Cardiac fibroblast (primary cell): ENCODE measurements around the gene USP3.

Experiments
- DNase-seq, 2 donors: peaks; one replicate each; pipeline versions ENCODE4 v3.0.0 to v3.0.0-alpha.2; 2010; ENCODE audit warnings: low read depth in 2 of 2
- H3K4me3 ChIP-seq, 2 donors: replicated peaks in 1 of 2; 1 replicate in 1 of 2; 2 replicates in 1 of 2; pipeline ENCODE4 v1.5.1; 2011; ENCODE audit warnings: low read depth in 2 of 2, low read length in 2 of 2, mild to moderate bottlenecking in 2 of 2, moderate library complexity in 1 of 2
- TF ChIP-seq, protein P1 (sequence below): IDR thresholded peaks from one replicate; pipeline ENCODE4 v1.5.1; 2011; ENCODE audit warnings: low read depth, mild to moderate bottlenecking, low read length, inconsistent platforms

The USP3 gene

DNA sequence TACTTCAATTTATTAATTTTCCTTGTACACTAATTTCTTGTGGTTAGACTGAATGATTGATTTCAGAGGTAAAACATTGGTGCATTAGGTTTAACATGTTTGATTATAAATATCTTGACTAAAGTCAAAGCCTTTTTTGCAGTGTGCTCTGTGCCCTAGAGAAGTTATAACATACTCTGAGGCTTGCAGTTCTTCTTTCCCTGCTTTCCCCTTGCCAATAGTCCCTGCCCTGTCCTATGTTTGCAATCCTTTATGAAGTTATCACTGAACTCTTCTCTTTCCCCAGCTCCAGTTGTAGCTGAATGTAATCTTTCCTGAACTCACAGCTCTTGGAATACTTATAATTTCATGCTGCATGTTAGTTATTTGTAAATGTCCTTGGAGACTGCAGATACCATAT, 35.6 kb downstream of the USP3 start:
- no peak overlapping the region for H3K4me3 ChIP-seq
- DNase-seq = no peak
- TF ChIP-seq, protein P1, sequence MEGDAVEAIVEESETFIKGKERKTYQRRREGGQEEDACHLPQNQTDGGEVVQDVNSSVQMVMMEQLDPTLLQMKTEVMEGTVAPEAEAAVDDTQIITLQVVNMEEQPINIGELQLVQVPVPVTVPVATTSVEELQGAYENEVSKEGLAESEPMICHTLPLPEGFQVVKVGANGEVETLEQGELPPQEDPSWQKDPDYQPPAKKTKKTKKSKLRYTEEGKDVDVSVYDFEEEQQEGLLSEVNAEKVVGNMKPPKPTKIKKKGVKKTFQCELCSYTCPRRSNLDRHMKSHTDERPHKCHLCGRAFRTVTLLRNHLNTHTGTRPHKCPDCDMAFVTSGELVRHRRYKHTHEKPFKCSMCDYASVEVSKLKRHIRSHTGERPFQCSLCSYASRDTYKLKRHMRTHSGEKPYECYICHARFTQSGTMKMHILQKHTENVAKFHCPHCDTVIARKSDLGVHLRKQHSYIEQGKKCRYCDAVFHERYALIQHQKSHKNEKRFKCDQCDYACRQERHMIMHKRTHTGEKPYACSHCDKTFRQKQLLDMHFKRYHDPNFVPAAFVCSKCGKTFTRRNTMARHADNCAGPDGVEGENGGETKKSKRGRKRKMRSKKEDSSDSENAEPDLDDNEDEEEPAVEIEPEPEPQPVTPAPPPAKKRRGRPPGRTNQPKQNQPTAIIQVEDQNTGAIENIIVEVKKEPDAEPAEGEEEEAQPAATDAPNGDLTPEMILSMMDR = no peak

DNA sequence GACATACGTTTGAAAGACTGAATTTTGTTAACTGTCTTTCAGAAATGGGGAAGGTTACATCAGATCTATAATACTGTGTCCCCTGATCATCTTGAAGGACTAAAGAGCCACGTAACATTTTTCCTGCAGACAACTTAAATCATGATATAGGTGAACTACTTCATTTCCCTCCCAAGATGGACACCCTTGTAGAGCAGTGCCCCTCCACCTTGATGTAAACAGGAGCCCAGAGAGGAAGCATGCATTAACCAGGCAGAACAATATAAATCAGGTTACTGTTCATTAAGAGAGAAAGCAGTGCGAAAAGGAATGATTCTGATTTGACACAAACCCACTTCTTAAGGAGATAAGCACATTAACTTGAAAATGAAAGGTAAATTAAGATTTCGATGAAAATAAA, 36.1 kb downstream of the USP3 start:
- no peak overlapping the region for H3K4me3 ChIP-seq
- TF ChIP-seq, protein P1 = no peak
- DNase-seq = no peak

DNA sequence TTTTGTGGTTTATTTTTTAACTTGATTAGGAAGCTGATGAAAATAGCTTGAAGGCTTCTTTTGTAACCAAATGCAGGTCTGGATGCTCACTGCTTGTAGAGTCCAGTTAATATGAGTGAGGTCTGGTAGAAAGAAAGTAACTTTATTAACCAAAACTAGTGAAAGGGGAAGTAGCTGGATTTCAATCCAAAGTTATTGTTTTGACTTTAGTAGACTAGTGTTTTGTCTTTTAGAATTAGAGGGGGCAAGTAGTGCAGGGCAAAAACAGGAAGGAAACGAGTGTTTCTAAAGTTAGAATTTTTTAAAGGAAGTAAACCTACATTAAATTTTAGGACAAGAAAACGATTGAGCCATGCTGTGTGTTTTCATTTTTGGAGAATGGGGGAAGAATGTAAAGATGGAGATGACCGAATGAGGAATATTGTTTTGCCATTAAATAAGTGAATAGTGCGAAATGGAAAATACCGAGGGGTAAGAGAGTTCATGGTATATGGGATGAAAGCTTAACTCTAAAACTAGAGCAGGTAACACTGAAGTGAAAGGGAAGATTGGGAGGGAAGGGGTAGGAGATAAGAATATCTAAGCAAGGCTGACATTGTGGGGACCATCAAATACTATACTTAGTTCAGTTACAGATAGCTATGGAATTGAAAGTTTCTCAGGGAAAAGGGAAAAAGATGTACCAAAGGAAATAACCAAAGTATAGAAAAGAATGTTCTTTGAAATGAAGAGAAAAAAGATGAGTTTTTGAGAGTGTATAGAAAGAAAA, 40.0 kb downstream of the USP3 start:
- no peak overlapping the region for H3K4me3 ChIP-seq
- TF ChIP-seq, protein P1 = no peak
- no peak for DNase-seq

DNA sequence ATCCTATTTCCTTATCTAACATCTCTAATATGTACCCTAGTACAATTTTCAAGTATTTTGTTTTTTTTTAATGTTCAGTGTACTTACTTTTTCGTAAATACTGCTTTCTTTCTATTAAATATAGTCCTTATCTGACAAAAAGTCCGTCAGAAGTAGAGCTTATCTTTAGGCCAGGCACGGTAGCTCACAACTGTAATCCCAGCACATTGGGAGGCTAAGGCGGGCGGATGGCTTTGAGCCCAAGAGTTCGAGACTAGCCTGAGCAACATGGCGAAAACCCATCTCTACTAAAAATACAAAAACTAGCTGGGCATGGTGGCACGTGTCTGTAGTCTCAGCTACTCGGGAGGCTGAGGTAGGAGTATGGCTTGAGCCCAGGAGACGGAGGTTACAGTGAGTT, 41.1 kb downstream of the USP3 start:
- H3K4me3 ChIP-seq = no peak overlapping the region
- TF ChIP-seq, protein P1 = no peak
- no peak for DNase-seq

DNA sequence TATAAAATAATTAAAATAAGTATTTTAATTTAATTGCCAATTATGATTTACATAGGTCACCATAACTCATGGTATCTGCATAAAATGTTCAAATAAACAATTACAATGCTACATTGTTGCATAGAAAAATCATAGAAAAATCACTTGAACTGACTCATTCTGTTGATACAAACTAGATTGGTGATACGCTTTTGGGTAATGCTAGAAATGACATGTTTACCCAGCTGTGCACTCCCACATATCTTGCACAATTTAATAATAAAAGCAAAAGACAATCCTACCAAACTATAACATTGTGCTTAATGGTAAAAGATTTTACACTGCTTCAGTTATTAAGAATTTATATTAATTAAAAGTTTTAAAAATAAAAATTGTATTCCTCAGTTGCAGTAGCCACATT, 47.0 kb downstream of the USP3 start:
- TF ChIP-seq, protein P1 = no peak
- peak; percentile 51 to 82 for DNase-seq
- no peak overlapping the region for H3K4me3 ChIP-seq

DNA sequence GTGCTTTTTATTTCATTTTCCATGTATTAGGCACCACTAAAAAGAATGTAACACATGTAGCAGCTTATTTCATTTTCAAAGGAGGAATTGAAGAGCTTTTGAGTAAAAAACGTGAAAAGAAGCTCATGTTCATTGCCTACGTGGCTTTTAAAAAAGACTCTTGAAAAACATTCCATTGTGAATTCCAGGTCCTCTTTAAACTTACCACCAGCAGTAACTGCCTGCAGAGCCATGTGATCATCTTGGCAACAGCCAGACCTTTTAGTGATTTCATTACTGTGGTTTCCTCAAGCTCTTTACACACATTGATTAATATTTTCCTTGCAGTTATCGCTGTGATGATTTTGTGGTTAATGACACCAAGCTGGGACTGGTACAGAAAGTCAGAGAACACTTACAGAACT, 49.0 kb downstream of the USP3 start:
- H3K4me3 ChIP-seq = peak overlapping the region in 1 of 2 donors; percentile 18
- TF ChIP-seq, protein P1 = no peak
- peak; percentile 94 to 96 for DNase-seq
